SK-N-SH (cell line): ENCODE measurements around the gene TAX1BP1. TPM values are rescaled to one million over a fixed set of nuclear protein-coding genes. Genes with fewer than 3 reads are reported as not detected.

ENCODE experiments used
- CTCF ChIA-PET: fragments of 300-600, 350-600 bp; formaldehyde crosslinking; extraction: SDS; loops from one replicate; lab custom pipeline; 2021; lab: Yijun Ruan, JAX
- POLR2A ChIA-PET: fragments of 350-600 bp; sonication (Branson Sonifier 250); formaldehyde crosslinking; extraction: SDS; loops from one replicate; lab custom pipeline; 2020; ENCODE audit warnings: antibody characterized with exemption, inconsistent platforms; lab: Yijun Ruan, JAX
- DNase-seq: peaks from one replicate; pipeline ENCODE4 v3.0.0; 2012
- H2AFZ ChIP-seq: fragments of 200-600 bp; sonication (generic); 2 replicates; pipeline ENCODE4 v1.8.1; 2016; ENCODE audit warnings: antibody characterized with exemption, mild to moderate bottlenecking, low read depth
- H3F3A ChIP-seq: fragments of 200-600 bp; sonication (generic); replicated peaks from 2 replicates; pipeline ENCODE3; 2016; ENCODE audit warnings: antibody characterized with exemption, mild to moderate bottlenecking; ENCODE audit not compliant: insufficient read depth
- H3K27ac ChIP-seq, 2 experiments: fragments of 200-500 bp in 1 of 2; fragments of 200-600 bp in 1 of 2; sonication (Bioruptor generic) in 1 of 2; sonication (generic), shearing (Covaris generic) in 1 of 2; 2 replicates each; pipeline versions ENCODE4 v1.5.1 to v1.6.1; 2014 to 2016; ENCODE audit warnings: low read depth in 2 of 2, inconsistent platforms in 1 of 2, low read length in 1 of 2, mild to moderate bottlenecking in 1 of 2, mixed read lengths in 1 of 2
- H3K27me3 ChIP-seq: fragments of 200-600 bp; sonication (generic), shearing (Covaris generic); 2 replicates; pipeline ENCODE4 v1.6.1; 2016; ENCODE audit warnings: mixed run types; ENCODE audit not compliant: insufficient read depth
- H3K36me3 ChIP-seq, 2 experiments: fragments of 200-500 bp in 1 of 2; fragments of 200-600 bp in 1 of 2; sonication (Bioruptor generic) in 1 of 2; sonication (generic) in 1 of 2; replicated peaks in 1 of 2; 2 replicates each; pipeline versions ENCODE3 to v1.5.1; 2014 to 2016; ENCODE audit warnings: low read length in 1 of 2, mild to moderate bottlenecking in 1 of 2; ENCODE audit not compliant: insufficient read depth in 2 of 2, control insufficient read depth in 1 of 2
- H3K4me1 ChIP-seq, 2 experiments: fragments of 200-500 bp in 1 of 2; fragments of 200-600 bp in 1 of 2; sonication (Bioruptor generic) in 1 of 2; sonication (generic), shearing (Covaris generic) in 1 of 2; 2 replicates each; pipeline versions ENCODE4 v1.5.1 to v1.6.1; 2014 to 2016; ENCODE audit warnings: low read depth in 1 of 2, low read length in 1 of 2, mixed run types in 1 of 2; ENCODE audit not compliant: insufficient read depth in 2 of 2, control insufficient read depth in 1 of 2
- H3K4me2 ChIP-seq: fragments of 200-600 bp; sonication (generic), shearing (Covaris generic); 2 replicates; pipeline ENCODE4 v1.6.1; 2017; ENCODE audit warnings: mixed run types
- H3K4me3 ChIP-seq, 2 experiments: fragments of 200-500 bp in 1 of 2; fragments of 200-600 bp in 1 of 2; sonication (Bioruptor generic) in 1 of 2; sonication (generic), shearing (Covaris generic) in 1 of 2; 2 replicates each; pipeline versions ENCODE4 v1.5.1 to v1.8.1; 2014 to 2016; ENCODE audit warnings: low read depth in 2 of 2, inconsistent platforms in 1 of 2, low read length in 1 of 2, mild to moderate bottlenecking in 1 of 2, mixed read lengths in 1 of 2, moderate library complexity in 1 of 2
- H3K79me2 ChIP-seq: fragments of 200-600 bp; sonication (generic); 2 replicates; pipeline ENCODE4 v1.8.1; 2017; ENCODE audit warnings: mild to moderate bottlenecking; ENCODE audit not compliant: insufficient read depth
- H3K9ac ChIP-seq: fragments of 200-600 bp; sonication (generic); 2 replicates; pipeline ENCODE4 v1.6.1; 2017; ENCODE audit warnings: mixed run types
- H3K9me2 ChIP-seq: fragments of 200-600 bp; sonication (generic); 2 replicates; pipeline ENCODE4 v1.6.1; 2017; ENCODE audit warnings: mixed run types
- H3K9me3 ChIP-seq: fragments of 200-600 bp; sonication (generic); 2 replicates; pipeline ENCODE4 v1.6.1; 2017; ENCODE audit warnings: mixed run types, mild to moderate bottlenecking, moderate library complexity
- H4K20me1 ChIP-seq: fragments of 200-600 bp; sonication (generic); 2 replicates; pipeline ENCODE4 v1.6.1; 2017; ENCODE audit warnings: mild to moderate bottlenecking, mixed run types; ENCODE audit not compliant: insufficient read depth
- EP300 ChIP-seq, 2 experiments: IDR thresholded peaks; 2 replicates each; pipeline versions ENCODE4 v1.4.0 to v1.6.1; 2012; ENCODE audit warnings: borderline replicate concordance in 1 of 2, low read depth in 1 of 2, low read length in 1 of 2
- FOSL2 ChIP-seq: IDR thresholded peaks from 2 replicates; pipeline ENCODE4 v1.4.0; 2012; ENCODE audit warnings: low read depth, mild to moderate bottlenecking, moderate library complexity, borderline replicate concordance
- FOXJ3 ChIP-seq: sonication (generic); formaldehyde crosslinking; IDR thresholded peaks from 2 replicates; pipeline ENCODE4 v1.5.1; 2020; ENCODE audit warnings: mild to moderate bottlenecking, missing genetic modification reagents
- GABPA ChIP-seq: IDR thresholded peaks from 2 replicates; pipeline ENCODE4 v1.4.0; 2012; ENCODE audit warnings: low read depth, mild to moderate bottlenecking
- GATA2 ChIP-seq: sonication (generic); formaldehyde crosslinking; IDR thresholded peaks from 2 replicates; pipeline ENCODE4 v1.5.0; 2020; ENCODE audit warnings: mild to moderate bottlenecking, missing genetic modification reagents
- JUND ChIP-seq: IDR thresholded peaks from 2 replicates; pipeline ENCODE4 v1.4.0; 2012
- RCOR1 ChIP-seq: fragments of 150-350 bp; IDR thresholded peaks from 2 replicates; pipeline ENCODE4 v1.6.1; 2017; ENCODE audit warnings: antibody characterized with exemption, low read length
- REST ChIP-seq: IDR thresholded peaks from 2 replicates; pipeline ENCODE4 v1.6.1; 2012; ENCODE audit warnings: mild to moderate bottlenecking, low read depth, low read length, moderate library complexity
- RXRA ChIP-seq: IDR thresholded peaks from 2 replicates; pipeline ENCODE4 v1.4.0; 2012; ENCODE audit warnings: low read depth, mild to moderate bottlenecking, borderline replicate concordance
- YY1 ChIP-seq: IDR thresholded peaks from 2 replicates; pipeline ENCODE4 v1.4.0; 2012; ENCODE audit warnings: low read depth, mild to moderate bottlenecking
- WGBS: methylation state at CpG from one replicate; pipeline ENCODE4 v1.1.6; 2017; ENCODE audit warnings: low lambda C conversion rate; 5-methylcytosine and 5-hydroxymethylcytosine counted together
- polyA plus RNA-seq, 3 experiments: library from polyadenylated mRNA; depleted of rRNA; stranded (reverse); fragments of >200 nt; gene quantifications; 2 replicates each; pipeline ENCODE4 v1.2.3, GENCODE V29; 2012
- TF ChIP-seq, protein P1 (sequence below): fragments of 200-600 bp; sonication (generic); IDR thresholded peaks from 2 replicates; pipeline ENCODE4 v1.6.1; 2017; ENCODE audit warnings: antibody characterized with exemption, mild to moderate bottlenecking, moderate library complexity
- TF ChIP-seq, protein P2 (sequence below): IDR thresholded peaks from 2 replicates; pipeline ENCODE4; 2012
- TF ChIP-seq, protein P3 (sequence below): fragments of 150-350 bp; IDR thresholded peaks from 2 replicates; pipeline ENCODE4 v1.6.1; 2017; ENCODE audit warnings: antibody characterized with exemption, low read length, low read depth, borderline replicate concordance

Gene TAX1BP1
- polyA plus RNA-seq, 1 of the 3 experiments (the other 2 are of a cell fraction) = 70.3 TPM

DNA sequence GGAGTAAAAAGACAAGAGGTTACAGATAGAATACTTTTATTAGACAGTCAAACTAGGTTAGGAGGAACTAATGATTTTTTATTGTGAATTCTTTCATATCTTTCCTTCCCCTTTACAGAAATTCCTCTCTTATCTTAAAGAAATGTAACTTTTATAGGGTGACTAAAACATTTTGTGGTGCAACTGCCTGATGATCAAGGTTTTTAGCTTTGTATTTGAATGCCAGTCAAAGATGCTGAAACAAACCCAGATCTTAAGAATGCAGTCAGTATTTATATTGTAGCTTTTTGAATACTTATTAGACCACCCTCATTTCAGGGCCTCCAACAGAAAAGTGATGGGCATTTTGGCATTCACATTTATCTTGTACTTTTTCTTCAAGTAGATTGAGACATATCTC is 27.4 kb downstream of the TAX1BP1 start:
- peaks cover 23% of the 10 kb centered on the region for H4K20me1 ChIP-seq

GRCh38 chr7:27771111-27771510 is 31.1 kb downstream of the TAX1BP1 start:
- Histone ChIP-seq H3K9me3 (no peaks in the 10 kb centered on the region), H2AFZ (no peak overlapping the region), H3K4me1 (peaks cover 0 to 4% of the 10 kb centered on the region in 2 experiments; a peak in 1 of 4 replicates), H3K79me2 (peaks cover 25% of the 10 kb centered on the region), H3K9ac (no peak overlapping the region), H3K27me3 (no peaks in the 10 kb centered on the region), H3K4me3 (no peak overlapping the region), H3F3A (peaks cover 10% of the 10 kb centered on the region), H3K27ac (no peak overlapping the region), H3K4me2 (no peak overlapping the region), H4K20me1 (peaks cover 17% of the 10 kb centered on the region), H3K9me2 (no peaks in the 10 kb centered on the region), H3K36me3 (peaks cover 71 to 75% of the 10 kb centered on the region in 2 experiments)
- ChIA-PET POLR2A (no interaction called here), CTCF (no interaction called here)
- DNase-seq = no peak
- TF ChIP-seq, protein P1, sequence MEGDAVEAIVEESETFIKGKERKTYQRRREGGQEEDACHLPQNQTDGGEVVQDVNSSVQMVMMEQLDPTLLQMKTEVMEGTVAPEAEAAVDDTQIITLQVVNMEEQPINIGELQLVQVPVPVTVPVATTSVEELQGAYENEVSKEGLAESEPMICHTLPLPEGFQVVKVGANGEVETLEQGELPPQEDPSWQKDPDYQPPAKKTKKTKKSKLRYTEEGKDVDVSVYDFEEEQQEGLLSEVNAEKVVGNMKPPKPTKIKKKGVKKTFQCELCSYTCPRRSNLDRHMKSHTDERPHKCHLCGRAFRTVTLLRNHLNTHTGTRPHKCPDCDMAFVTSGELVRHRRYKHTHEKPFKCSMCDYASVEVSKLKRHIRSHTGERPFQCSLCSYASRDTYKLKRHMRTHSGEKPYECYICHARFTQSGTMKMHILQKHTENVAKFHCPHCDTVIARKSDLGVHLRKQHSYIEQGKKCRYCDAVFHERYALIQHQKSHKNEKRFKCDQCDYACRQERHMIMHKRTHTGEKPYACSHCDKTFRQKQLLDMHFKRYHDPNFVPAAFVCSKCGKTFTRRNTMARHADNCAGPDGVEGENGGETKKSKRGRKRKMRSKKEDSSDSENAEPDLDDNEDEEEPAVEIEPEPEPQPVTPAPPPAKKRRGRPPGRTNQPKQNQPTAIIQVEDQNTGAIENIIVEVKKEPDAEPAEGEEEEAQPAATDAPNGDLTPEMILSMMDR = no peak
- TF ChIP-seq, protein P2, sequence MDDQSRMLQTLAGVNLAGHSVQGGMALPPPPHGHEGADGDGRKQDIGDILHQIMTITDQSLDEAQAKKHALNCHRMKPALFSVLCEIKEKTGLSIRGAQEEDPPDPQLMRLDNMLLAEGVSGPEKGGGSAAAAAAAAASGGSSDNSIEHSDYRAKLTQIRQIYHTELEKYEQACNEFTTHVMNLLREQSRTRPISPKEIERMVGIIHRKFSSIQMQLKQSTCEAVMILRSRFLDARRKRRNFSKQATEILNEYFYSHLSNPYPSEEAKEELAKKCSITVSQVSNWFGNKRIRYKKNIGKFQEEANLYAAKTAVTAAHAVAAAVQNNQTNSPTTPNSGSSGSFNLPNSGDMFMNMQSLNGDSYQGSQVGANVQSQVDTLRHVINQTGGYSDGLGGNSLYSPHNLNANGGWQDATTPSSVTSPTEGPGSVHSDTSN = no peak
- no peak for TF ChIP-seq JUND
- no peak for TF ChIP-seq EP300 (IDR thresholded peaks at IDR 0.05; ENCODE audit: borderline replicate concordance in 1 of 2, low read depth in 1 of 2, low read length in 1 of 2)
- no peak for TF ChIP-seq GABPA
- no peak for TF ChIP-seq REST
- no peak for TF ChIP-seq FOXJ3 (CRISPR knock-in tag)
- TF ChIP-seq, protein P3, sequence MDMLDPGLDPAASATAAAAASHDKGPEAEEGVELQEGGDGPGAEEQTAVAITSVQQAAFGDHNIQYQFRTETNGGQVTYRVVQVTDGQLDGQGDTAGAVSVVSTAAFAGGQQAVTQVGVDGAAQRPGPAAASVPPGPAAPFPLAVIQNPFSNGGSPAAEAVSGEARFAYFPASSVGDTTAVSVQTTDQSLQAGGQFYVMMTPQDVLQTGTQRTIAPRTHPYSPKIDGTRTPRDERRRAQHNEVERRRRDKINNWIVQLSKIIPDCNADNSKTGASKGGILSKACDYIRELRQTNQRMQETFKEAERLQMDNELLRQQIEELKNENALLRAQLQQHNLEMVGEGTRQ = no peak
- no peak; the same call in 1 of the 2 replicates for TF ChIP-seq FOSL2
- no peak for TF ChIP-seq YY1
- no peak for TF ChIP-seq GATA2 (CRISPR knock-in tag)
- 96% methylated on average over 2 of the region's 2 CpGs for WGBS

More for the DNA sequence above, 27.4 kb downstream of the TAX1BP1 start:
- no peak overlapping the region for H2AFZ ChIP-seq
- H3K4me1 ChIP-seq = no peaks in the 10 kb centered on the region; a peak in 2 of 4 replicates
- H3F3A ChIP-seq = peaks cover 17% of the 10 kb centered on the region
- H3K36me3 ChIP-seq = peaks cover 62 to 75% of the 10 kb centered on the region in 2 experiments
- H3K27me3 ChIP-seq = no peaks in the 10 kb centered on the region
- CTCF ChIA-PET = interaction anchor here (1.2 to 6.3 kb wide), 3 partner anchors 8 to 296 kb away, joined by 3 to 50 read pairs (median 4); no protein-coding TSS in a partner anchor
- no peak overlapping the region for H3K4me2 ChIP-seq
- peaks cover 53% of the 10 kb centered on the region for H3K79me2 ChIP-seq
- POLR2A ChIA-PET = no interaction called here
- H3K4me3 ChIP-seq = no peak overlapping the region
- TF ChIP-seq RCOR1 (no peak), RXRA (no peak)
- no peak overlapping the region for H3K27ac ChIP-seq
- no peaks in the 10 kb centered on the region for H3K9me2 ChIP-seq
- DNase-seq = no peak
- H3K9me3 ChIP-seq = no peaks in the 10 kb centered on the region
- no peak overlapping the region for H3K9ac ChIP-seq
